ENCODE results near the gene SLC8B1. TPM values are rescaled to one million over a fixed set of nuclear protein-coding genes. Genes with fewer than 3 reads are reported as not detected.
A peak's percentile ranks its signal among the peaks of the same experiment; 100 is the strongest.

Gene SLC8B1
- total and polyA plus RNA-seq, 4 donors, result 9.9 to 23.8 (median 14.2) TPM

- Histone ChIP-seq H3K9me3 (ENCODE audit: control insufficient read depth in 4 of 4, low read length in 3 of 4) (no peaks in the 10 kb centered on the region), H3K4me1 (ENCODE audit: control insufficient read depth in 4 of 4, insufficient read depth in 4 of 4, low read length in 3 of 4) (peaks cover 9 to 27% (median 20%) of the 10 kb centered on the region in 4 donors), H3K27me3 (ENCODE audit: control insufficient read depth in 4 of 4, insufficient read depth in 4 of 4, low read length in 3 of 4) (no peaks in the 10 kb centered on the region), H3K9ac (ENCODE audit: low read depth in 1 of 2, low read length in 2 of 2) (no peak overlapping the region), H3K4me3 (ENCODE audit: low read depth in 1 of 3, low read length in 3 of 3) (no peak overlapping the region), H3K36me3 (ENCODE audit: control insufficient read depth in 4 of 4, insufficient read depth in 3 of 4, low read depth in 1 of 4, low read length in 3 of 4) (peaks cover 0 to 22% (median 7%) of the 10 kb centered on the region in 4 donors), H3K27ac (ENCODE audit: low read depth in 1 of 2, low read length in 2 of 2) (peak overlapping the region in 1 of 2 donors; percentile 45)
- WGBS, result 90% methylated on average over 20 of the region's 20 CpGs
- TF ChIP-seq CTCF (IDR thresholded peaks at IDR 0.05; ENCODE audit: low read depth, low read length, missing input control) (no peak), ATF3 (IDR thresholded peaks at IDR 0.05) (no peak), YY1 (IDR thresholded peaks at IDR 0.05) (no peak), JUND (IDR thresholded peaks at IDR 0.05) (no peak), GABPA (IDR thresholded peaks at IDR 0.05 in 1 of 2, conservative IDR thresholded peaks at IDR 0.05 in 1 of 2) (no peak), MAX (IDR thresholded peaks at IDR 0.05) (no peak), RXRA (IDR thresholded peaks at IDR 0.05) (no peak), TAF1 (conservative IDR thresholded peaks at IDR 0.05) (no peak), REST (IDR thresholded peaks at IDR 0.05) (no peak), NR2F2 (IDR thresholded peaks at IDR 0.05) (no peak), FOXA1 (IDR thresholded peaks at IDR 0.05) (no peak), FOXA2 (IDR thresholded peaks at IDR 0.05) (no peak)
- DNase-seq (ENCODE audit: low spot score), result no peak
These were observed 35.9 kb downstream of the SLC8B1 start for GRCh38 chr12:113298861-113299545.

- WGBS, result 84% methylated on average over 5 of the region's 5 CpGs
- H3K36me3 ChIP-seq (ENCODE audit: control insufficient read depth in 4 of 4, insufficient read depth in 3 of 4, low read depth in 1 of 4, low read length in 3 of 4), result peaks cover under 1 to 27% (median 10%) of the 10 kb centered on the region in 4 donors
- no peak overlapping the region for H3K9ac ChIP-seq (ENCODE audit: low read depth in 1 of 2, low read length in 2 of 2)
- no peak for DNase-seq (ENCODE audit: low spot score)
- H3K9me3 ChIP-seq (ENCODE audit: control insufficient read depth in 4 of 4, low read length in 3 of 4), result no peaks in the 10 kb centered on the region
- no peaks in the 10 kb centered on the region for H3K27me3 ChIP-seq (ENCODE audit: control insufficient read depth in 4 of 4, insufficient read depth in 4 of 4, low read length in 3 of 4)
- no peak overlapping the region for H3K4me3 ChIP-seq (ENCODE audit: low read depth in 1 of 3, low read length in 3 of 3)
- H3K4me1 ChIP-seq (ENCODE audit: control insufficient read depth in 4 of 4, insufficient read depth in 4 of 4, low read length in 3 of 4), result peaks cover 9 to 27% (median 20%) of the 10 kb centered on the region in 4 donors
- peak overlapping the region; percentile 45 to 68 for H3K27ac ChIP-seq (ENCODE audit: low read depth in 1 of 2, low read length in 2 of 2)
- TF ChIP-seq TAF1 (conservative IDR thresholded peaks at IDR 0.05) (no peak), FOXA2 (IDR thresholded peaks at IDR 0.05) (no peak), MAX (IDR thresholded peaks at IDR 0.05) (no peak), EGR1 (IDR thresholded peaks at IDR 0.05; ENCODE audit: low read depth in 2 of 2) (no peak), SP1 (IDR thresholded peaks at IDR 0.05) (no peak), CTCF (IDR thresholded peaks at IDR 0.05; ENCODE audit: low read depth, low read length, missing input control) (no peak), NR2F2 (IDR thresholded peaks at IDR 0.05) (no peak)
These were observed 36.5 kb downstream of the SLC8B1 start for GRCh38 chr12:113298472-113298817.
